HG02798 (cell line): ENCODE measurements around the gene TM4SF1.
"Not testable (repeated sequence)": the region's sequence is repeated elsewhere in the genome, so short reads cannot be mapped to it uniquely, and the experiment has no call there.

Experiments used
- ATAC-seq: cut with Tn5 transposase; IDR thresholded peaks from one replicate; pipeline ENCODE4 v1.9.1; 2021; ENCODE audit warnings: mild to moderate bottlenecking; ENCODE audit not compliant: unreplicated experiment, poor library complexity

The TM4SF1 gene

DNA sequence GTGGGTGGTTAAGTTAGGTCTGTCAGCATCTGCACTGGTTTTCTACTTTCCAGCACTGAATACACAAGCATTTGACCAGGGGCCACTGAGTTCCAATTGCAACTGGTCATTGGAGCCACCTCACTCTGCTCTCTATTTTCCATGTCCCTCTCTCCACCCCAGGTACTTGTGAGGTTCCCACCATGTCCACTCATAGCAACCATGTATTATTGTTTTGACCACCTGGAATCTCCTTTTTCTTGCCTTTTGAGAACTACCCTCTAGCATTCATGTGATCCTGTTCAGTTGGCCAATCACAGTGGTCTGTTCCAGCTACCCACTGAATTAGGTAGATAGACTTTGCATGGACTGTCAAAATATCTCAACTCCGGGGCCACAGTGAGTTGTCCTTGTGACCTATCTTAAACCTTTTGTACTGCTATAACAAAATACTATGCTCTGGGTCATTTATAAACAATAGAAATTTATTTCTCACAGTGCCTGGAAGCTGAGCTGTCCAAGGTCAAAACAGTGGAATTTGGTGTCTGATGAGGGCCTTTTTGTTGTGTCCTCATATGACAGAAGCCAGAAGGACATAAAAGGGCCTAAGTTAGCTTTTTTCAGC lies 23.8 kb downstream of the TM4SF1 start:
- no peak for ATAC-seq

DNA sequence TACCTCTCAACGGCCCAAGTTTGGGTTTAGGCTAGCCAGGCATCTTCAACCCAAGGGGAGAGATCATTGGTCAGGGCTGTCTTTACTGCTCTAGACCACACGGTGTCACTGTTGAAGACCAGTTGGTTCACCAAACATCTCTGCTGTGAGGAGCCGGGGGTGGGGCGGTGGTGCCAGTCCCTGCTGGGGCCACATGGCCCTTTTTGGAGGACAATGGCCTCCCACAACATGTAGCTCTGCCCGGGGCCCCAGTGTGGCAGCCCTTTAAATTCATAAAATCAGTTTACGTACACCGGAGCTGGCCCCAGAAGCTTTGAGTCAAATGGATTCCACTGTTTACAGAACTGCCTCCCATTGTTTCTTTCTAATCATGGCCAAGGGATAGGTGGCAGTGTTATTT lies 24.9 kb downstream of the TM4SF1 start:
- ATAC-seq, result peak; percentile 89

GRCh38 chr3:149343951-149344350 lies 33.5 kb downstream of the TM4SF1 start:
- no peak for ATAC-seq

DNA sequence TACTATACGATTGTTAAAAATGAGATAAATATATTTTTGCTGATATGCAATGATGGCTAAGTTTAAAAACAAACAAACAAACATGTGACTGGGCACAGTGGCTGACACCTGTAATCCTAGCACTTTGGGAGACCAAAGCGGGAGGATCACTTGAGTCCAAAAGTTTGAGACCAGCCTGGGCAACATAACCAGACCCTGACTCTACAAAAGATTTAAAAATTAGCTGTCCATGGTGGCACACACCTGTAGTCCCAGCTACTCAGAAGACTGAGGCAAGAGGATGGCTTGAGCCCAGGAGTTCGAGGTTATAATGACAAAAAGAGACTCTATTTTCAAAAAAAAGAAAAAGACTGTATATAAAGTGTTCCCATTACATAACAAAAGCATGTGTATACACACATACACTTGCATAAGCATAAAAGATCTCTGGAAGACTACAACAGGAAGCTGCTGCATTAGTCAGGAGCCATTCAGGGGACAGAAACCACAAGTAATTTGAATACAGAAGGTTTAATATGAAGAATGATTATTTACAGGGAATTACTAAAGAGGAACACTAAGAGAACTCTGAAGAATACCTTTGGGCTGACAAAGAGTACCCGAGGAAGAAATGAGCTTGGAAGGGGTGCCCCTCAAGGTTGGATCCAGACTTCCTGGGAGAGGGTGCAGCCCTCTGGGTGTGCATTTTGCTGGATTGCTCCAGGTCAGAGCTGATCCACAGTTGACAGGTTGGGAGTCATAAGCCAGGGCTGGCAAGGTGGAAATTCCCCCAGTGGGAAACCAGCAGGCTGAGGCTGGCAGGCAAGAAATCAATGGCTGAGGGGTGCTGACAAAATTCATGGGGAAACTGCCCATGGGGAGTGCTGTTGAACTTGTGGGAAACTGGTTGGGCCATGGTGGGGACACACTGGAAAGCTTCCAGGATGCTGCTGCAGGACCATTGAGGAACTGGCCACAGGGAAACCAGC lies 34.8 kb downstream of the TM4SF1 start:
- no peak for ATAC-seq

GRCh38 chr3:149340310-149340933 lies 37.0 kb downstream of the TM4SF1 start:
- ATAC-seq, result no peak

DNA sequence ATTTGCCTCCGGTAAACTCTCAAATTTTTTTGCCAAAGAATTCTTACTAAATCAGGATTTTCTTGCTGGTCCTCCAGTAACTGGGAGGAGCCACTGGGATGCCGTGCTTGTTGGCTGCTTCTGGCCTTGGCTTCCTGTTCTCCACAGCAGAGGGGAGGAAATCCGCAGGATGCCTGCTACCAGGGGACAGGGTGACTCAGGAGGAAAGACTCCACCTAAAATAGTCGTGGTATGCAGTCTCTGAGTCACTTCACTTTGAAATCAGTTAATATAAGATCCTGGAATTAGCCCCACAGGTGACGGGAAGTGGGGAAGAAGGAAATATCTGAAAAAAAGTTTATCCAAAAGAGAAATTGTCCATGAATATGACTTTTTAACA lies 37.5 kb downstream of the TM4SF1 start:
- no peak for ATAC-seq

DNA sequence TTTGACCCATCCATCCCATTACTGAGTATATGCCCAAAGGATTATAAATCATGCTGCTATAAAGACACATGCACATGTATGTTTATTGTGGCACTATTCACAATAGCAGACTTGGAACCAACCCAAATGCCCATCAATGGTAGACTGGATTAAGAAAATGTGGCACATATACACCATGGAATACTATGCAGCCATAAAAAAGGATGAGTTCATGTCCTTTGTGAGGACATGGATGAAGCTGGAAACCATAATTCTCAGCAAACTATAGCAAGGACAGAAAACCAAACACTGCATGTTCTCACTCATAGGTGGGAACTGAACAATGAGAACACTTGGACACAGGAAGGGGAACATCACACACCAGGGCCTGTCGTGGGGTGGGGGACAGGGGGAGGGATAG lies 40.0 kb downstream of the TM4SF1 start:
- ATAC-seq, result not testable (repeated sequence)

GRCh38 chr3:149336925-149337324 lies 40.5 kb downstream of the TM4SF1 start:
- no peak for ATAC-seq

DNA sequence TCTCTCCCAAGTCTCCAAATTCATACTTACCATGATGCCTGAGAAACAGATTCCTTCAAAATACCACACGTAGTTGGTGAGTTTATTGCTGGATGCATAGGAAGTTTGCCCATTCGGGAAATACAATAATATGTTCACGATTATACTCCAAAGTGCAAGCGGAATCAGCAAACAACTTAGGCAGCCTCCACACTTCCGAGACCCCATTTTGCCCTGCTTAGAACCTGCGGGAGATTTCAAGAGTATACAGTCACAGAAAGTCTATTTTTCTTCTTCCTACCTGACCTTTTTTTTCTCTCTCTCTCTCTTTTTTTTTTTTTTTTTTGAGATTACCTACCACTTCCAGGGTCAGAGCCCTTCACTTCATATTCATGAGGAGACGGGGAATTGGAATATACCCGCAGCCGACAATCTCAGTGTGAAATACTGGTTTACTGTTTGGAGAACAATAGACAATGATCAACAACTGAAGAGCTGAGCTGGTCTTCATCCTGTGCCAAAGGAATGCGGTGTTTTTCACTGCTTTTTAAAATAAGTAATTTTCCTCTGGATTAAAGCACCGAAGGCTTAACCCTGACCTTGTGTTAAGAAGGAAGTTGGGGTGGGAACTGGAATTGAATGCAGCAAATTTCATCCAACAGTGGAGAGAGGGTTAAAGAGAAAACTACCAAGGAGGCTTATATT lies 44.1 kb downstream of the TM4SF1 start, which contains the start of gene TM4SF18:
Gene TM4SF18 (minus strand): TSS at position 461 of the 684 bp plus-strand sequence. CDS start 254 bp downstream, at position 207.
- no peak for ATAC-seq

DNA sequence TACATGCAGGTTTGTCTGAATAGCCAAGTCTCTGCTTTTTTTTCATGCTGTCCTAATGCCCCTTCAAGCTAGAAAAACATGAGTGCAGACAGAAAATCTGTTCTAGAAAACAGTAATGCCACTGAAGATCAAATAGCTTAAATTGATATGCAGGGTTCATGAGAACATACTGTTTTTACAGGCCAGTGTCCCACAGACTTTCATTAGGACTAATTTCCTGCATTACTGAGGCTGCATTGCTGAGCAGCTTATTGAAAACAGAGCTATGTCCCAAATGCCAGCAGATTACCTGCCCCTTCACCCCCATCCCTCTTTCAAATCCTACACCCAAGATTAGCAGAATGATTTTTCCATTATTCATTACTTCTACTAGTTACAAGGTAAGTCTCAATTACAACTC lies 44.7 kb downstream of the TM4SF1 start:
- no peak for ATAC-seq

DNA sequence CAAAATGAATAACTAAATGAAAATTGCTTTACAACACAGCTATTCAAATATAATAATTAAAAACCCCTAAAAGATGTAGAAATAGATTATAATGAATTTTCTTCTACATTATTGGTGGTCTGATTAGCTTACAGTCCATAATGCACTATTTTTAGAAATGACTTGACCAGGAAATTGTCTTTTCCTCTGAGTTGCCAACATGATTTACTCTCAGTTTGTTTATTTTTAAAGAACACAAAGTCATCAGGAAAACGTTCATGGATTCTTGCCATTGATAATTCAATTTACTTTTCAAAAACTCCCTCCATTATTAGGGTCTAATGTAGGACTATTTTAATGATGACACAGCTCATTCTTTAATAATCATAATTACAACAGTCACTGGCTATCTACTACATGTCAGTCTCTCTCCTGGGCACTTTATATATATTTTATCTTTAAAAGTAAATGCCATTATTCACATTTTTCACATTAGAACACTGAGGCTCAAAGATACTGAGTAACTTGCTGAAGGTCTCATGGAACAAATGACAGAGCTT lies 45.2 kb downstream of the TM4SF1 start:
- no peak for ATAC-seq

DNA sequence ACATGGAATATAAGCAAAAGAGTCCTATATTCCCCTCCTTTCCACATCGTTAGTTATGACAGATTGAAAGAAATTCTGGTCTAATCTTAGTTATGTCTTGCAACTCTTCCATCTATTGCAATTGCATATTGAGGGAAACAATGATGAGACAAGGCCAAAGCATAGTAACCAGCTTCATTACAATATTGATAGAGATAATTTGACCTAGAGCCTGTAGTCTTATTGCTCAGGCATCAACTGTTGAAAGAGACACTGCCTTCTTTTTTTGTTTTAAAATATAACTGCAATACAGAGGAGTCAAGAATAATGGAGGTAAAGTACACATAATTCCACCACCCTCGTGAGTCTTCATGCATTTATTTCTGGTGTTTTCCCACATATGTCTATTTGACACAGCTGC lies 46.1 kb downstream of the TM4SF1 start:
- no peak for ATAC-seq

GRCh38 chr3:149330609-149331331 lies 46.7 kb downstream of the TM4SF1 start:
- no peak for ATAC-seq

- no peak for ATAC-seq
Observed at GRCh38 chr3:149327156-149327555, 50.3 kb downstream of the TM4SF1 start.

DNA sequence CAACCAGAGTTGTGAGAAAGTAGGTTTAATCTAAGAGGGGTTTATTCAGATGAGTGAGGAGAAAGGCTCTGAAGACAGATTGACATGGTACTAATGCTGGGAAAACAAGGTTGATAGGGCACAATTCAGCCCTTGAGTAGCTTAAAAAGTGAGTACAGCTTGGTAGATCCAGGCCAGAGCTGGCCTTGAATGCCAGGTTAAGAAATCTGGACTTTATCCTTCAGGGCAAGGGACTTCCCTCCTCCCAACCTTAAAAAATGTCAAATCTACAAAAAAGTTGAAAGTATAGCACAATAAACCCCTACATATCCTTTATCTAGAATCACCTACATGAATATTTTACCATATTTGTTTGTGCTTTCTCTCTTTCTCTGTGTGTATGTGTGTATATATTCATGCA lies 51.9 kb downstream of the TM4SF1 start:
- ATAC-seq, result no peak

- no peak for ATAC-seq
Observed at GRCh38 chr3:149324332-149324731, 53.1 kb downstream of the TM4SF1 start.

- no peak for ATAC-seq
Observed at GRCh38 chr3:149321640-149322039, 55.8 kb downstream of the TM4SF1 start.

DNA sequence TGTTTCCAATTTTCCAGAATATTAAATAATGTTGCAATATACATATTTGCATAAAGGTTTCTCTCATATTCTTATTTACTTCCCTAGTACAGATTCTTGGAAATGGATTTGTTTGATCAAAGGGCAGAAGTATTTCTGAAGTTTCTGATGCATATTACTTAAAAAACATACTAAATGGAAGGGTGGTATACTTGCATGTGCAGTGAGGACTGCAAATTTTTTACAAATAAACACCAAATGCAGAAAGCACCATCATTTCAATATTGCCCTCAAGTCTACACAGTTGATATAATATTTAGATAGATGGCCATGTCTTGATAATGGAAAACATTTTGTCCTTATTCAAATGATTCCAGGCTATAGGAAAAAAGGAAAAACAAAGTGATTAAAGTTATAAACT lies 56.3 kb downstream of the TM4SF1 start:
- ATAC-seq, result no peak

DNA sequence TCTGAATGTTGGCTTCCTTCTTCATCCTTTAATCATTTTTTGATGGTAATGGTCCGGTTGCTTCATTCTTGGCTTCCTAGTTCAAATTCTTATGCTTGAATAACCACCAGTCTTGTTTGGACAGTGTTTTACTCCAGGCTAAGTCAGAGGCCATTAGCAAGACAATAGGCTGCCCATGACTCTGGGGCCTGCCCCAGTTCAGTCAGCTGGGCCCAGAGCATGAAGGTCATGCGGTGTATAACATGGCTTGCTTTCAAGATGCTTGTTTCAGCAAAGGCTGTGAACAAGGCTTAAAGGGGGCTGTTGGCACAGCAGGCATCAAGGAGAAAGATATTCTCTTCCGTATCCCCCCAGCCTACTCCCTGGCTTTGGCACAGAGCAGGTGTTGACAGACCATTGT lies 57.7 kb downstream of the TM4SF1 start:
- ATAC-seq, result no peak
